Neural cell (in vitro differentiated cells): Measurements from ENCODE around the gene CLIP3.

Experiments used
- EP300 ChIP-seq: fragments of 450-650 bp; conservative IDR thresholded peaks from 2 replicates; pipeline ENCODE4 v1.6.1; 2014; ENCODE audit warnings: antibody characterized with exemption, mild to moderate bottlenecking, moderate library complexity; ENCODE audit not compliant: poor library complexity, severe bottlenecking
- MXI1 ChIP-seq: fragments of 450-650 bp; conservative IDR thresholded peaks from 2 replicates; pipeline ENCODE4 v1.6.1; 2014; ENCODE audit warnings: antibody characterized with exemption, mild to moderate bottlenecking; ENCODE audit not compliant: poor library complexity, severe bottlenecking
- POLR2AphosphoS5 ChIP-seq: IDR thresholded peaks from 2 replicates; pipeline ENCODE4 v1.6.1; 2012
- RAD21 ChIP-seq: fragments of 450-650 bp; conservative IDR thresholded peaks from 2 replicates; pipeline ENCODE4 v1.6.1; 2014; ENCODE audit warnings: antibody characterized with exemption, mild to moderate bottlenecking, moderate library complexity
- SMC3 ChIP-seq: fragments of 450-650 bp; conservative IDR thresholded peaks from 2 replicates; pipeline ENCODE4 v1.6.1; 2014; ENCODE audit warnings: antibody characterized with exemption, mild to moderate bottlenecking, moderate library complexity; ENCODE audit not compliant: poor library complexity
- TAF1 ChIP-seq: IDR thresholded peaks from 2 replicates; pipeline ENCODE4 v1.6.1; 2012; ENCODE audit warnings: low read depth
- TF ChIP-seq, protein P1 (sequence below): fragments of 450-650 bp; IDR thresholded peaks from 2 replicates; pipeline ENCODE4 v1.5.1; 2014; ENCODE audit warnings: antibody characterized with exemption, mild to moderate bottlenecking, moderate library complexity; ENCODE audit not compliant: poor library complexity, severe bottlenecking

DNA sequence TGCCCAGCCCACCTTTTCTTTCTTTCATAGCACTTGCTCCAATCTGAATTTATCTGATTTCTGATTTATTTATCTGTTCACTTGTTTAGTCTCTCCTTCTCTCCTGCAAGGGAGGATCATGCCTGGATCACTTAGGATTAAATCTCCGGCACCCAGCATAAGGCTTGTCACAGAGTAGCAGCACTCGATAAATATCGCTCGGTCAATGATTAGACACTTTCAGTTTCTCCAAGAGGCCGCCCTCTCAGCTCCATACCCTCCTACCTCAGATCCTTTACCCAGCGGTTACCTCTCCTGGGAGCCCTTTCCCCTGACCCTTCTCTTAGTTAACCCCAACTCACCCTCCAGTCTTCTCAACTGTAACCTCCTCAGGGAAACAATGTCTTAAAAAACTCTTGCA, 1.4 kb downstream of the CLIP3 start:
- no peak for TF ChIP-seq POLR2AphosphoS5
- TF ChIP-seq, protein P1, sequence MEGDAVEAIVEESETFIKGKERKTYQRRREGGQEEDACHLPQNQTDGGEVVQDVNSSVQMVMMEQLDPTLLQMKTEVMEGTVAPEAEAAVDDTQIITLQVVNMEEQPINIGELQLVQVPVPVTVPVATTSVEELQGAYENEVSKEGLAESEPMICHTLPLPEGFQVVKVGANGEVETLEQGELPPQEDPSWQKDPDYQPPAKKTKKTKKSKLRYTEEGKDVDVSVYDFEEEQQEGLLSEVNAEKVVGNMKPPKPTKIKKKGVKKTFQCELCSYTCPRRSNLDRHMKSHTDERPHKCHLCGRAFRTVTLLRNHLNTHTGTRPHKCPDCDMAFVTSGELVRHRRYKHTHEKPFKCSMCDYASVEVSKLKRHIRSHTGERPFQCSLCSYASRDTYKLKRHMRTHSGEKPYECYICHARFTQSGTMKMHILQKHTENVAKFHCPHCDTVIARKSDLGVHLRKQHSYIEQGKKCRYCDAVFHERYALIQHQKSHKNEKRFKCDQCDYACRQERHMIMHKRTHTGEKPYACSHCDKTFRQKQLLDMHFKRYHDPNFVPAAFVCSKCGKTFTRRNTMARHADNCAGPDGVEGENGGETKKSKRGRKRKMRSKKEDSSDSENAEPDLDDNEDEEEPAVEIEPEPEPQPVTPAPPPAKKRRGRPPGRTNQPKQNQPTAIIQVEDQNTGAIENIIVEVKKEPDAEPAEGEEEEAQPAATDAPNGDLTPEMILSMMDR = no peak
- no peak for TF ChIP-seq SMC3
- TF ChIP-seq RAD21 = no peak
- no peak for TF ChIP-seq EP300
- no peak for TF ChIP-seq MXI1
- TF ChIP-seq TAF1 = no peak
